Stimulated activated naive CD8-positive, alpha-beta T cell treated with anti-CD3 and anti-CD28 coated beads, Interleukin-15, Interleukin-2, amounts not matched to agents 100 ng/mL and 50 ng/mL, for 24 hours (primary cell): ENCODE data around the gene MTAP.

Experiments used
- H3K27ac Mint-ChIP-seq: one replicate; pipeline ENCODE4 v1.8.0; 2021; ENCODE audit warnings: mild to moderate bottlenecking, mixed read lengths
- H3K27me3 Mint-ChIP-seq: one replicate; pipeline ENCODE4 v1.8.0; 2021; ENCODE audit warnings: mixed read lengths
- H3K36me3 Mint-ChIP-seq: one replicate; pipeline ENCODE4 v1.8.0; 2021; ENCODE audit warnings: low read depth, mixed read lengths
- H3K4me1 Mint-ChIP-seq: one replicate; pipeline ENCODE4 v1.8.0; 2021; ENCODE audit warnings: low read depth, mixed read lengths
- H3K4me3 Mint-ChIP-seq: one replicate; pipeline ENCODE4 v1.8.0; 2021; ENCODE audit warnings: mild to moderate bottlenecking, mixed read lengths
- H3K9me3 Mint-ChIP-seq: one replicate; pipeline ENCODE4 v1.8.0; 2021; ENCODE audit warnings: mixed read lengths

Gene MTAP

GRCh38 chr9:21969951-21970799 is 167.7 kb downstream of the MTAP start:
- H3K4me3 Mint-ChIP-seq: no peak overlapping the region
- peaks cover 47% of the 10 kb centered on the region for H3K4me1 Mint-ChIP-seq

GRCh38 chr9:21970800-21971640 is 168.6 kb downstream of the MTAP start:
- Mint-ChIP-seq H3K4me3 (peak overlapping the region; percentile 10), H3K27me3 (peaks cover 98% of the 10 kb centered on the region), H3K27ac (no peak overlapping the region), H3K4me1 (peaks cover 44% of the 10 kb centered on the region), H3K36me3 (peaks cover 18% of the 10 kb centered on the region), H3K9me3 (peaks cover 13% of the 10 kb centered on the region)

More at GRCh38 chr9:21969951-21970799, 167.7 kb downstream of the MTAP start:
- peaks cover 18% of the 10 kb centered on the region for H3K36me3 Mint-ChIP-seq
- H3K27ac Mint-ChIP-seq: no peak overlapping the region
- H3K27me3 Mint-ChIP-seq: peaks cover 98% of the 10 kb centered on the region
- H3K9me3 Mint-ChIP-seq: peaks cover 13% of the 10 kb centered on the region

GRCh38 chr9:21972361-21972760 is 169.9 kb downstream of the MTAP start:
- Mint-ChIP-seq H3K36me3 (peaks cover 14% of the 10 kb centered on the region), H3K4me3 (no peak overlapping the region), H3K27ac (no peak overlapping the region), H3K27me3 (peaks cover 98% of the 10 kb centered on the region), H3K4me1 (peaks cover 43% of the 10 kb centered on the region), H3K9me3 (peaks cover 9% of the 10 kb centered on the region)

GRCh38 chr9:21974343-21974721 is 171.9 kb downstream of the MTAP start:
- Mint-ChIP-seq H3K27ac (peak overlapping the region; percentile 47), H3K4me1 (peaks cover 30% of the 10 kb centered on the region), H3K27me3 (peaks cover 95% of the 10 kb centered on the region), H3K4me3 (peak overlapping the region; percentile 80), H3K9me3 (peaks cover under 1% of the 10 kb centered on the region), H3K36me3 (peaks cover 5% of the 10 kb centered on the region)

GRCh38 chr9:21974722-21975409 is 172.4 kb downstream of the MTAP start:
- Mint-ChIP-seq H3K4me1 (peaks cover 29% of the 10 kb centered on the region), H3K27me3 (peaks cover 95% of the 10 kb centered on the region), H3K4me3 (peak overlapping the region; percentile 80), H3K36me3 (peaks cover 4% of the 10 kb centered on the region), H3K9me3 (no peaks in the 10 kb centered on the region), H3K27ac (peak overlapping the region; percentile 47)

GRCh38 chr9:21976334-21976875 is 174.0 kb downstream of the MTAP start:
- Mint-ChIP-seq H3K36me3 (peaks cover under 1% of the 10 kb centered on the region), H3K27me3 (peaks cover 87% of the 10 kb centered on the region), H3K4me1 (peaks cover 18% of the 10 kb centered on the region), H3K4me3 (no peak overlapping the region), H3K9me3 (no peaks in the 10 kb centered on the region), H3K27ac (no peak overlapping the region)

GRCh38 chr9:21982391-21982790 is 180.0 kb downstream of the MTAP start:
- Mint-ChIP-seq H3K27ac (no peak overlapping the region), H3K9me3 (no peaks in the 10 kb centered on the region), H3K4me1 (no peaks in the 10 kb centered on the region), H3K4me3 (no peak overlapping the region), H3K27me3 (peaks cover 82% of the 10 kb centered on the region), H3K36me3 (no peaks in the 10 kb centered on the region)

- no peaks in the 10 kb centered on the region for H3K9me3 Mint-ChIP-seq
- H3K27ac Mint-ChIP-seq: no peak overlapping the region
- H3K4me3 Mint-ChIP-seq: no peak overlapping the region
- H3K36me3 Mint-ChIP-seq: no peaks in the 10 kb centered on the region
- H3K27me3 Mint-ChIP-seq: peaks cover 82% of the 10 kb centered on the region
- H3K4me1 Mint-ChIP-seq: no peaks in the 10 kb centered on the region
Observed at GRCh38 chr9:21982861-21983560, 180.6 kb downstream of the MTAP start.

- H3K27ac Mint-ChIP-seq: no peak overlapping the region
- H3K9me3 Mint-ChIP-seq: no peaks in the 10 kb centered on the region
- H3K27me3 Mint-ChIP-seq: peaks cover 84% of the 10 kb centered on the region
- H3K4me1 Mint-ChIP-seq: no peaks in the 10 kb centered on the region
- H3K4me3 Mint-ChIP-seq: no peak overlapping the region
- no peaks in the 10 kb centered on the region for H3K36me3 Mint-ChIP-seq
Observed at GRCh38 chr9:21983561-21983935, 181.1 kb downstream of the MTAP start.

GRCh38 chr9:21984101-21984500 is 181.7 kb downstream of the MTAP start:
- Mint-ChIP-seq H3K4me3 (no peak overlapping the region), H3K36me3 (no peaks in the 10 kb centered on the region), H3K4me1 (no peaks in the 10 kb centered on the region), H3K27me3 (peaks cover 84% of the 10 kb centered on the region), H3K27ac (no peak overlapping the region), H3K9me3 (no peaks in the 10 kb centered on the region)

GRCh38 chr9:21985964-21986667 is 183.7 kb downstream of the MTAP start:
- Mint-ChIP-seq H3K4me1 (peaks cover 4% of the 10 kb centered on the region), H3K36me3 (no peaks in the 10 kb centered on the region), H3K27me3 (peaks cover 91% of the 10 kb centered on the region), H3K27ac (no peak overlapping the region), H3K4me3 (no peak overlapping the region), H3K9me3 (no peaks in the 10 kb centered on the region)
